HT1080 (cell line): Measurements from ENCODE around the gene RHOV. TPM values are rescaled to one million over a fixed set of nuclear protein-coding genes. Genes with fewer than 3 reads are reported as not detected.

Source experiments
- small RNA-seq: library from RNA; depleted of rRNA; stranded (forward); fragments of <200 nt; gene quantifications from one replicate; pipeline ENCODE3, GENCODE V24; 2014
- total RNA-seq: library from RNA; depleted of rRNA; stranded (reverse); fragments of >200 nt; shearing (Covaris generic); gene quantifications from 2 replicates; pipeline ENCODE4 v1.2.3, GENCODE V29; 2014; rRNA removed

RHOV gene
- total RNA-seq, 1 experiment from 2014 or later = 1.5 TPM

Small RNA genes lying within 50 kb of the gene (small RNA-seq; reads per million reads assigned to genes)
- gene AC025166.1 = not detected

Other genes starting within 250 kb of the RHOV start
- gene RAD51, start 179.1 kb downstream of the RHOV start, total RNA-seq = 10.9 and 17.7 TPM in 2 replicates
- gene RMDN3, start 119.0 kb downstream of the RHOV start, total RNA-seq = 12.9 and 26.9 TPM in 2 replicates
- 0.51 TPM in 1 of 2 replicates, not detected in the other for gene GCHFR, start 110.2 kb downstream of the RHOV start, total RNA-seq
- 0.16 and 0.27 TPM in 2 replicates for gene C15orf62, start 104.3 kb downstream of the RHOV start, total RNA-seq
- 18.4 and 22.3 TPM in 2 replicates for gene ZFYVE19, start 67.1 kb downstream of the RHOV start, total RNA-seq
- 28.0 and 40.7 TPM in 2 replicates for gene DNAJC17, start 66.8 kb downstream of the RHOV start, total RNA-seq
- gene PPP1R14D, start 45.5 kb downstream of the RHOV start, total RNA-seq = not detected in 2 replicates
- gene SPINT1, start 30.2 kb downstream of the RHOV start, total RNA-seq = 0.35 and 0.63 TPM in 2 replicates
- 36.4 and 36.8 TPM in 2 replicates for gene VPS18, start 20.2 kb upstream of the RHOV start, total RNA-seq
- 0.20 and 0.31 TPM in 2 replicates for gene DLL4, start 55.1 kb upstream of the RHOV start, total RNA-seq
- 9.4 and 11.8 TPM in 2 replicates for gene CHAC1, start 79.2 kb upstream of the RHOV start, total RNA-seq
- 27.6 and 46.3 TPM in 2 replicates for gene INO80, start 242.0 kb upstream of the RHOV start, total RNA-seq